Type B pancreatic cell (in vitro differentiated cells): Measurements from ENCODE around the gene KRTAP21-3. TPM values are rescaled to one million over a fixed set of nuclear protein-coding genes. Genes with fewer than 3 reads are reported as not detected.

Source experiments
- DNase-seq: peaks from one replicate; pipeline ENCODE4 v3.0.0; 2021; ENCODE audit warnings: mixed read lengths; ENCODE audit not compliant: unreplicated experiment; ENCODE audit errors: extremely low spot score
- H3K27ac Mint-ChIP-seq: 2 replicates; pipeline ENCODE4 v1.8.0; 2021; ENCODE audit warnings: mild to moderate bottlenecking, mixed read lengths
- H3K27me3 Mint-ChIP-seq: 2 replicates; pipeline ENCODE4 v1.8.0; 2021; ENCODE audit warnings: mixed read lengths
- H3K36me3 Mint-ChIP-seq: 2 replicates; pipeline ENCODE4 v1.8.0; 2021; ENCODE audit warnings: mixed read lengths
- H3K4me1 Mint-ChIP-seq: one replicate; pipeline ENCODE4 v1.8.0; 2021; ENCODE audit warnings: mixed read lengths; ENCODE audit not compliant: unreplicated experiment
- H3K4me3 Mint-ChIP-seq: 2 replicates; pipeline ENCODE4 v1.8.0; 2021; ENCODE audit warnings: mild to moderate bottlenecking, mixed read lengths
- H3K9me3 Mint-ChIP-seq: 2 replicates; pipeline ENCODE4 v1.8.0; 2021; ENCODE audit warnings: mixed read lengths
- CTCF ChIP-seq: fragments of 200-600 bp; sonication (generic); conservative IDR thresholded peaks from 2 replicates; pipeline ENCODE4 v1.5.0; 2021; ENCODE audit warnings: antibody characterized with exemption, mild to moderate bottlenecking
- total RNA-seq: library from RNA; stranded (reverse); gene quantifications from 2 replicates; pipeline ENCODE4 v1.2.1, GENCODE V29; 2021; ENCODE audit warnings: low replicate concordance

The KRTAP21-3 gene
- total RNA-seq, 1 donor from 2014 or later: not detected

- Mint-ChIP-seq H3K27ac (no peak overlapping the region), H3K9me3 (no peaks in the 10 kb centered on the region), H3K4me3 (no peak overlapping the region), H3K4me1 (no peaks in the 10 kb centered on the region), H3K36me3 (no peaks in the 10 kb centered on the region), H3K27me3 (no peaks in the 10 kb centered on the region)
- DNase-seq: no peak
- TF ChIP-seq CTCF: no peak
Measured at GRCh38 chr21:30713766-30714165, 4.8 kb downstream of the KRTAP21-3 start.

- DNase-seq: no peak
- no peak overlapping the region for H3K4me3 Mint-ChIP-seq
- H3K9me3 Mint-ChIP-seq: no peaks in the 10 kb centered on the region
- H3K36me3 Mint-ChIP-seq: no peaks in the 10 kb centered on the region
- H3K4me1 Mint-ChIP-seq: no peaks in the 10 kb centered on the region
- TF ChIP-seq CTCF: no peak
- H3K27me3 Mint-ChIP-seq: no peaks in the 10 kb centered on the region
- H3K27ac Mint-ChIP-seq: no peak overlapping the region
Measured at GRCh38 chr21:30710499-30710898, 8.1 kb downstream of the KRTAP21-3 start.

- TF ChIP-seq CTCF: no peak
- Mint-ChIP-seq H3K36me3 (no peaks in the 10 kb centered on the region), H3K27me3 (no peaks in the 10 kb centered on the region), H3K9me3 (no peaks in the 10 kb centered on the region), H3K4me3 (no peak overlapping the region), H3K4me1 (no peaks in the 10 kb centered on the region), H3K27ac (no peak overlapping the region)
- DNase-seq: no peak
Measured at GRCh38 chr21:30707409-30707808, 11.2 kb downstream of the KRTAP21-3 start.

GRCh38 chr21:30695956-30696355, 22.6 kb downstream of the KRTAP21-3 start:
- Mint-ChIP-seq H3K36me3 (no peaks in the 10 kb centered on the region), H3K9me3 (no peaks in the 10 kb centered on the region), H3K4me1 (no peaks in the 10 kb centered on the region), H3K27ac (no peak overlapping the region), H3K27me3 (no peaks in the 10 kb centered on the region), H3K4me3 (no peak overlapping the region)
- TF ChIP-seq CTCF: no peak
- no peak for DNase-seq

GRCh38 chr21:30689822-30690221, 28.8 kb downstream of the KRTAP21-3 start:
- Mint-ChIP-seq H3K4me3 (no peak overlapping the region), H3K9me3 (no peaks in the 10 kb centered on the region), H3K27me3 (peaks cover 3% of the 10 kb centered on the region), H3K4me1 (peaks cover 4% of the 10 kb centered on the region), H3K27ac (no peak overlapping the region), H3K36me3 (no peaks in the 10 kb centered on the region)
- TF ChIP-seq CTCF: no peak
- DNase-seq: no peak

GRCh38 chr21:30684506-30684905, 34.1 kb downstream of the KRTAP21-3 start:
- DNase-seq: no peak
- Mint-ChIP-seq H3K9me3 (peaks cover 5% of the 10 kb centered on the region), H3K27me3 (peaks cover 6% of the 10 kb centered on the region), H3K4me1 (peaks cover 4% of the 10 kb centered on the region), H3K36me3 (no peaks in the 10 kb centered on the region), H3K4me3 (no peak overlapping the region), H3K27ac (no peak overlapping the region)
- TF ChIP-seq CTCF: no peak
